ENCODE data around the gene RYR2. TPM values are rescaled to one million over a fixed set of nuclear protein-coding genes. Genes with fewer than 3 reads are reported as not detected.

RYR2 gene
- total RNA-seq, 4 donors from 2014 or later = 0.53 to 1.2 (median 0.57) TPM

DNA sequence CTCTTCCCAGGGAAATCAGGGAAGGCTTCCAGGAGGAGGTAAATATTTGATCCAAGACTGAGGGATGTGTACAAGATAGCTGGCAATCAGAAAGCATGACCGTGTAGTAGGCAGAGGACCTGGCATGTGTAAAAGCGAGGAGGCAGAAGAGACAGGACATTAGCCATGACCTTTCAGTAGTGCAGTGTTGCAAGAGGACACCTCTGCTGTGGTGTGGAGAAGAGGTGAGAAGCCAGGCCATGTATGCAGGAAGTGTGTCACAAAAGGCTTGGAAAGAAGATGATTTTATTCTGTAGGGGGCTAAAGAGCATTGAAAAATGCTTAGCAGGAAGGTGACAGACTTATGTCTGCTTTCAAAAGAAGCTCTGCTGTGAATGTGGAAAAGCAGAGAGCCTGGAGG lies 467.8 kb downstream of the RYR2 start:
- no peaks in the 10 kb centered on the region for H3K36me3 ChIP-seq
- no peak overlapping the region for H3K27ac ChIP-seq
- TF ChIP-seq, protein P1, sequence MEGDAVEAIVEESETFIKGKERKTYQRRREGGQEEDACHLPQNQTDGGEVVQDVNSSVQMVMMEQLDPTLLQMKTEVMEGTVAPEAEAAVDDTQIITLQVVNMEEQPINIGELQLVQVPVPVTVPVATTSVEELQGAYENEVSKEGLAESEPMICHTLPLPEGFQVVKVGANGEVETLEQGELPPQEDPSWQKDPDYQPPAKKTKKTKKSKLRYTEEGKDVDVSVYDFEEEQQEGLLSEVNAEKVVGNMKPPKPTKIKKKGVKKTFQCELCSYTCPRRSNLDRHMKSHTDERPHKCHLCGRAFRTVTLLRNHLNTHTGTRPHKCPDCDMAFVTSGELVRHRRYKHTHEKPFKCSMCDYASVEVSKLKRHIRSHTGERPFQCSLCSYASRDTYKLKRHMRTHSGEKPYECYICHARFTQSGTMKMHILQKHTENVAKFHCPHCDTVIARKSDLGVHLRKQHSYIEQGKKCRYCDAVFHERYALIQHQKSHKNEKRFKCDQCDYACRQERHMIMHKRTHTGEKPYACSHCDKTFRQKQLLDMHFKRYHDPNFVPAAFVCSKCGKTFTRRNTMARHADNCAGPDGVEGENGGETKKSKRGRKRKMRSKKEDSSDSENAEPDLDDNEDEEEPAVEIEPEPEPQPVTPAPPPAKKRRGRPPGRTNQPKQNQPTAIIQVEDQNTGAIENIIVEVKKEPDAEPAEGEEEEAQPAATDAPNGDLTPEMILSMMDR (IDR thresholded peaks at IDR 0.05) = no peak
- TF ChIP-seq EP300 (IDR thresholded peaks at IDR 0.05) = no peak
- no peak for TF ChIP-seq POLR2AphosphoS5 (IDR thresholded peaks at IDR 0.05)
- no peak for TF ChIP-seq POLR2A (IDR thresholded peaks at IDR 0.05)
- no peak for DNase-seq (ENCODE audit: low spot score in 2 of 2)
- WGBS = 91% methylated on average over 2 of the region's 2 CpGs
- no peaks in the 10 kb centered on the region for H3K27me3 ChIP-seq
- no peaks in the 10 kb centered on the region for H3K9me3 ChIP-seq
- H3K4me1 ChIP-seq = no peaks in the 10 kb centered on the region
- no peak overlapping the region for H3K4me3 ChIP-seq

DNA sequence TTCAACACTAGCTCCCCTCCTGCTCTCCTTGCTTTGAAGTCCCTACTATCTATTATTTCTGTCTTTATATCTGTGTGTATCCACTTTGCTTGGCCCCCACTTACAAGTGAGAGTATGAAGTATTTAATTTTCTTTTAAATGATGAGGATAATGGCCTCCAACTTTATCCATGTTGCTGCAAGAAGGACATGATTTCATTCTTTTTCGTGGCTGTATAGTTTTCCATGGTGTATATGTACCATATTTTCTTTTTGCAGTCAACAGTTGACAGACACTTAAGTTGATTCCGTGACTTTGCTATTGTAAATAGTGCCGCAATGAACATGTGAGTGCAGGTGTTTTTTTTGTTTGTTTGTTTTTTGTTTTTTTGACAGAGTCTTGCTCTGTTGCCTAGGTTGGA lies 483.1 kb downstream of the RYR2 start:
- Histone ChIP-seq H3K27ac (no peak overlapping the region), H3K9me3 (no peaks in the 10 kb centered on the region), H3K27me3 (no peaks in the 10 kb centered on the region), H3K4me1 (no peaks in the 10 kb centered on the region), H3K36me3 (no peaks in the 10 kb centered on the region), H3K4me3 (no peak overlapping the region)
- 83% methylated on average over 3 of the region's 3 CpGs for WGBS
- no peak for DNase-seq (ENCODE audit: low spot score in 2 of 2)
- TF ChIP-seq, protein P1 (IDR thresholded peaks at IDR 0.05) = no peak
- TF ChIP-seq EP300 (IDR thresholded peaks at IDR 0.05) (no peak), POLR2AphosphoS5 (IDR thresholded peaks at IDR 0.05) (no peak), POLR2A (IDR thresholded peaks at IDR 0.05) (no peak)

DNA sequence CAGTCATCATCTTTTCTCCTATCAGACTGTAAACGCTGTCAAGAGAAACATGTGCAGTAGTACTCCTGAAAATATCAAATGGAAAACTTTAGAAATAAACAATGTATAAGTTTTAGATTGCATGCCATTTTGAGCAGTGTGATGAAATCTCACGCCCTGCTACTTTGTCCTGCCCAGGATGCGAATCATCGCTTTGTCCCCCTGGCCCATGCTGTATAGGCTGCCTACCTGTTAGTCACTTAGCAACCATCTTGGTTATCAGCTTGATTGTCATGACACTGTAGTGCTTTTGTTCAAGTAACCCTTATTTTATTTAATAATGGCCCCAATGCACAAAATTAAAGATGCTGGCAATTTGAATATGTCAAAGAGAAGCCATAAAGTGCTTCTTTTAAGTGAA lies 485.8 kb downstream of the RYR2 start:
- WGBS = 81% methylated on average over 4 of the region's 4 CpGs
- Histone ChIP-seq H3K9me3 (no peaks in the 10 kb centered on the region), H3K27me3 (no peaks in the 10 kb centered on the region), H3K4me3 (no peak overlapping the region), H3K36me3 (no peaks in the 10 kb centered on the region), H3K4me1 (no peaks in the 10 kb centered on the region), H3K27ac (no peak overlapping the region)
- TF ChIP-seq, protein P1 (IDR thresholded peaks at IDR 0.05) = no peak
- TF ChIP-seq POLR2AphosphoS5 (IDR thresholded peaks at IDR 0.05) (no peak), POLR2A (IDR thresholded peaks at IDR 0.05) (no peak), EP300 (IDR thresholded peaks at IDR 0.05) (no peak)
- no peak for DNase-seq (ENCODE audit: low spot score in 2 of 2)

DNA sequence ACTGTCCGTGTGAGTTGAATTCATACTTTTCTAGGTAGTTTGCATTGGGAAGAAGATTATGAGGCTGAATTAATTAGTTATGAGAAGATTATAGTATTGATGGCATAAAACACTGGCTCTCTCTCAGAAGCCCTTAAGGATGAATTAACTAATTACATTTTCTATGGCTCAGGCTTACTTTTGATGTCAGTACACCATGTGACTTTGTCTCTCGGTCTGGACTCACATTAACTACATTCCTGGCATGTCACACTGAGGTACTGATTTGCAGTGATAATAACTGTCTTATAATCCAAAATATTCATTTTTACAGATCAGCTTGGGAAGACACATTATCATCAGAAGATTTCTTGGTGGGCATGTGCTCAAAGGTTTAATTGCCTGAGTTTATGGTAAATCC lies 486.6 kb downstream of the RYR2 start:
- DNase-seq (ENCODE audit: low spot score in 2 of 2) = no peak
- Histone ChIP-seq H3K36me3 (no peaks in the 10 kb centered on the region), H3K27me3 (no peaks in the 10 kb centered on the region), H3K4me1 (no peaks in the 10 kb centered on the region), H3K4me3 (no peak overlapping the region), H3K27ac (no peak overlapping the region), H3K9me3 (no peaks in the 10 kb centered on the region)
- WGBS = 37% methylated on average over 2 of the region's 2 CpGs
- no peak for TF ChIP-seq POLR2AphosphoS5 (IDR thresholded peaks at IDR 0.05)
- TF ChIP-seq POLR2A (IDR thresholded peaks at IDR 0.05) = no peak
- TF ChIP-seq, protein P1 (IDR thresholded peaks at IDR 0.05) = no peak
- no peak for TF ChIP-seq EP300 (IDR thresholded peaks at IDR 0.05)

DNA sequence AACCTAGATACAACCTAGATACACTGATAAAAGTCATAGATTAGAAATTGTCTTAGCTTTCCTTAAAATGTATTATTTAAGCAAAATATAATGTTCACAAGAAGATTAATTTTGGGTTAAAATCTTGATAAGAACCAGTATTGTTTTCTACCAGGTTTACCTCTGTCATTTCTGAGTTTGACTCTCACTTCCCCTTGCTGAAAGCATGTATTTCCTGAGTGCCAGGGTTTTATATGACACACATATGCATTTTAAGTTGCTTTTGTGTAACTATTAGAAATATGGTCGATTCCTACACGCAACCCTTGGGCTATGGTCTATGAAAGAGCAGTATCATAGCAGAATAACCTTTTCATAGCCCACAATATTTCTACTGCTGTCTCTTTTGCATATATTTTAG lies 497.1 kb downstream of the RYR2 start:
- Histone ChIP-seq H3K27ac (no peak overlapping the region), H3K36me3 (no peaks in the 10 kb centered on the region), H3K4me1 (no peaks in the 10 kb centered on the region), H3K9me3 (no peaks in the 10 kb centered on the region), H3K4me3 (no peak overlapping the region), H3K27me3 (no peaks in the 10 kb centered on the region)
- TF ChIP-seq EP300 (IDR thresholded peaks at IDR 0.05) = no peak
- no peak for TF ChIP-seq POLR2A (IDR thresholded peaks at IDR 0.05)
- TF ChIP-seq, protein P1 (IDR thresholded peaks at IDR 0.05) = no peak
- no peak for TF ChIP-seq POLR2AphosphoS5 (IDR thresholded peaks at IDR 0.05)
- 88% methylated on average over 2 of the region's 2 CpGs for WGBS
- no peak for DNase-seq (ENCODE audit: low spot score in 2 of 2)

All from suprapubic skin (tissue), 4 donors.